GM18508 (cell line): ENCODE measurements around the gene ZNF175.

ENCODE experiments used
- ATAC-seq: cut with Tn5 transposase; IDR thresholded peaks from one replicate; pipeline ENCODE4 v1.9.1; 2021; ENCODE audit warnings: moderate number of reproducible peaks; ENCODE audit not compliant: insufficient read depth, unreplicated experiment

The ZNF175 gene

DNA sequence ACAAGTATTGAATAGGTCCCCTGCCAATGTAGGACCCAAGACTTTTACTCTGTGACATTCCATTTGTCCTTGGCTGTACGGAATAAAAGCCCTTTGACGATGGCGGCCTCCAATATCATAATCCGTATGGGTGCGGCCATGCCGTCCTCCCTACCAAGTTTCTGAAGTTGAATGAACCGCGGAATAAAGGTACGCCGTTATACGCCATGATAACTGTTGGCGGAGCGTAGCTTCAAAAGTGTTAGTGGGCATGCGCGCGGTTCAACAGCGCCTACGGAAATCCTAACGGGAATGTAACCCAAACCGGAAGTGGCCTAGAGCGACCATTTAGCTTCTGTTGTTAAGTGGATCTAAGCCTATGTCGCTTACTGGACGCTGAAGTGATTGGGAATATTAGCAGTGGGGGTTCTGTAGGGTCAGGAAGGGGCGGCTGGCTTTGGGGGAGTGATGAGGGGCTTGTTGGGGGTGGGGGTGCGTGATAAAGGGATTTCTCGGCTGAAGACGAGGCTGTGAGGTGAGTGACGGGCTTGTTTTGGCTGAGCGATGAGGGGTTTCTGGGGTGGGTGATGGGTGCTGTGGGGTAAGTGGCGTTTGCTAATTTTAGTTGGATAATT lies at the start of gene ZNF175:
Gene ZNF175 (plus strand): TSS at position 322 of the 614 bp plus-strand sequence. CDS start 2,047 bp downstream, outside the sequence.
- ATAC-seq: no peak

GRCh38 chr19:51521357-51521756 lies 49.7 kb upstream of the ZNF175 start:
- ATAC-seq: no peak

DNA sequence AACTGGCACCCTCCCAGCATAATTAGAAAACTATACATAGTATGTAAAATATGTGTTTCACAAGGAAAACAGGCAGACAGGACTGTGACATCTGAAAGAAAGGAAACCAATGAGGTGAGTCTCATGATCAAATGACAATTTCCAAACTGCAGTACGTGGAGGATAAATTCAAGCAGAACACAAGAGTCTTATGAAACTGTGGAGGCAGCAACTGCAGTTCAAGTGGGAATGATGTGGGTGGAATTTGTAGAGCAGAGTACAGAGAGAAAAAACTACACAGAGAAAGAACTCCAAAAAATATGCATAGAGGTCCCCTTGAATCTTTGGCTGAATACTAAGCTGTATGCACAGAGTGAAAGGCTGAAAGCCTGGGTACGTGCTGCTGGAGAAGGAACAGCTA lies 49.3 kb upstream of the ZNF175 start:
- ATAC-seq: no peak

- no peak for ATAC-seq
Observed at GRCh38 chr19:51524666-51525264, 46.3 kb upstream of the ZNF175 start.

GRCh38 chr19:51525651-51526050 lies 45.4 kb upstream of the ZNF175 start:
- ATAC-seq: no peak

GRCh38 chr19:51529301-51529700 lies 41.8 kb upstream of the ZNF175 start:
- no peak for ATAC-seq

DNA sequence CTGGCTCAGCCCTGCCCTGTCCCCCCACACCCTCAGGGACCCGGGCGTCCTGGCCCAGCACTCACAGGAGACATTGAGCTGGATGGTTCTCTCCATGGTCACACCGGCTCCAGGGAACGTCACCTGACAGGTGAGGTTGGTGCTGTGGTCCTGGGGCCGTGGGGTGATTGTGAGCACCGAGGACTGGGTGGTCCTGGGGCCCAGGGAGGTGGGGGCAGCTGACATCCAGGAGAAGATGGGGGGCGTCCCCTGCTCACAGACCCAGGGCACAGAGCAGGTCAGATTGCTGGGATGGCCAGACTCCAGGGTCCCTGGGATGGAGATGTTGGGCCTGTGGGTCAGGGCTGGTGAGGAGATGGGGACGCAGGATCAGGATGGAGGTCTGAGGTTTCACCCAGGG lies 40.5 kb upstream of the ZNF175 start:
- no peak for ATAC-seq

DNA sequence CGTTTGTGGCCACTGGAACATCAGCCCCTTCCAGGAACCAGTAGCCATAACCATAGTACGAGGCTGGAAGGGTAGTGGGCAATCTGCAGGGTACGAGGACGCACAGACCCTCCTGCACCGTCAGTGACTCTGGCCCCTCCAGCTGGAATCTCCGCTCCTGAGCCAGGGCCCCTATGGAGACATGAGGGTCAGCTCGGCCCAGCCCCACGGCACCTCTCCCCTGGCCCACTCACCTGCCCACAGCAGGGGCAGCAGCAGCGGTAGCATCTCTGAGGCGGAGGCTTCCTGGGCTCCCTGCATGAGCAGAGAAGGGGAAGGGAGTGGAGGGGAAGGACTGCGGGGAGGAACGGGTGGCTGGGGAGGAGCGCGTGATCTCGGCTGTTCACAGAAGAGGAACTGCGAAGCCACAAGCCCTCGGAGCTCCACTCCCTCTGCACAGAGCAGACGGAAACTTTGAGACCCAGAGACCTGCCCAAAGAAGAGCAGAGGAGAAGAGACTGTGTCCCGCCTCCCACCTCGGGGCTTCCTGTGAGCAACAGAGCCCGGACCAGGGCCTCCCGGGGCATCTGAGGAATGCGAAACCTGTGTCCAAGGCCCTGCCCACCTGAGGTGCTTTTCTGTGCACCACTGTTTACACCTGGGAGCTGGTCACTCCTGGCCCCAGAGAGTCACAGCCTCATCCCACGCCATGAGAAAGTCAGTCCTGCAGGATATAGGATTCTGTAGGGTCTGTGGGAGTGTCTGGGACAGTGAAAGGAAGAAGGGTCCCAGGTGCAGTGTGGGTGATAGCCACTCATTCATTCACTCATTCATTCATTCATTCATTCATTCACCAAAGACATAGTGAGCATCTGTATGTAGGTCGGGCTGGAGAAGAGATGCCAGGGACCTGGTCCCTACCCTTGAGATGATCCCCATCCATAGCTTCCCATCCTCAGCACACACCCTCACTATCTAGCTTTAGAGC lies 39.5 kb upstream of the ZNF175 start, which contains the start of gene SIGLEC6:
Gene SIGLEC6 (minus strand): TSS at position 322 of the 967 bp plus-strand sequence. CDS start 22 bp downstream, at position 300.
- ATAC-seq: no peak

- no peak for ATAC-seq
Observed at GRCh38 chr19:51535535-51535934, 35.5 kb upstream of the ZNF175 start.

- no peak for ATAC-seq
Observed at GRCh38 chr19:51539821-51540366, 31.2 kb upstream of the ZNF175 start.

DNA sequence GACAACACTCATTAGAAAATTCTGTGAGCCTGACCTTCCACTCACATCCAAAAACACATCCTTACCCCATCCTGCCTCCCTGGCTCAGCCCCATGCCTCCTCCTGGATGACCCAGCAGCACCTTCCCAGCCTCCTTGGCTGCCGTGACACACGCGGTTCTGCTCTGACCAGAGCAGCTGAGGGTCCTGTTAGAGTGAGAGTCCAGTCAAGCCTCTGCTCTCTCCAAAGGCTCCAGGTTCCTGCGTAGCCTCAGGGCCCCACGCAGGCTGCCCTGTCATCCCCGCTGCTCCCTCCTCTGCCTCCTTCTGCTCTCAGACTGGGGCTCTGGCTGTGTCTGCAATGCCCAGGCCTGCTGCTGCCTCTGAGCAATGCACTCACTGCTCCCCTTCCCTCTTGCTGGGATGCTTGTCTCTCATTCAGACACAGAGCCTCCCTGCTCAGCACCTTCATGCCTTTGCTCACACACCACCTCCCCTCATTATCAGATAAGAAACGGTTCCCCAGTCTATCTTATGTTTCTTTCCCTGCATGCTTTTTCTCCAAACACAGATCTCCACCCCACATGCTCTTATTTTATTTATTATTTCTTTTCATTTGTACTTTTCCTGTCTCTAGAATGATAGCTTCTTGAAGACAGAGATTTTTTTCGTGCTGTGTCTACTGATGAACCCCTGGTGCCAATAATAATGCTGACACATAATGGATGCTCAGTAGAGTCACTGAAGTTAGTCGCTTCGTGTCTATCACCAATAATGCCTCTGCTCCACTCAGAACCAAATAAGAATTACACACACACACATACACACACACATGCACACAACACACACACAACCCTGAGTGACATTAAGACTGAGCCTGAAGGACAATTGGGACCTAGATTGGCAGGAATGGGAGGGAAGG lies 29.4 kb upstream of the ZNF175 start:
- ATAC-seq: no peak

GRCh38 chr19:51542699-51543098 lies 28.4 kb upstream of the ZNF175 start:
- ATAC-seq: no peak

GRCh38 chr19:51544038-51544437 lies 27.0 kb upstream of the ZNF175 start:
- no peak for ATAC-seq

DNA sequence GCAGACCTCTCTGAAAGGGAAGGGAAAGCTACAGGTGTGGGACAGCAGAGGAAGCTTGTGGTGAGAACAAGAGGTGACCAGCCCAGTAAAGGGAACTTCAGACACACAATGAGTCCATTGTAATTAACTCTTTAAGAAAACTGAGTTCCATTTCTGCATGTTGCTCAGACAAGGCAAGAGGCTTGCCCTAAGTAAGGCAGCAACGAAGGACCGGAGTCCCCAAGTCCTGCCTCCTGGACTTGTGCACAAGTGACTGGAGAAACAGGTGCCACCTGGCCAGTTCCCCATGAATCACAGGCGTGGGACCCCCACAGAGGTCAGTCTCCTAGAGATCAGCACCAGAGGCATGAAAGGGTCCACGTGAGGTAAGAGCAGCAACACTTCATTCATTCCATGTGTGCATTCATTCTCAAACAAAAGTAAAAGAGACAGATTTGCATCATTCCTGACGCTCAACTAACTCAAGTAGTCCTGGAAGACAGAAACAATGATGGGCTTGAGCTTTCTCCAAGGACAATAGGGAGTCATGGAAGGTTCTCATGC lies 24.9 kb upstream of the ZNF175 start:
- no peak for ATAC-seq

DNA sequence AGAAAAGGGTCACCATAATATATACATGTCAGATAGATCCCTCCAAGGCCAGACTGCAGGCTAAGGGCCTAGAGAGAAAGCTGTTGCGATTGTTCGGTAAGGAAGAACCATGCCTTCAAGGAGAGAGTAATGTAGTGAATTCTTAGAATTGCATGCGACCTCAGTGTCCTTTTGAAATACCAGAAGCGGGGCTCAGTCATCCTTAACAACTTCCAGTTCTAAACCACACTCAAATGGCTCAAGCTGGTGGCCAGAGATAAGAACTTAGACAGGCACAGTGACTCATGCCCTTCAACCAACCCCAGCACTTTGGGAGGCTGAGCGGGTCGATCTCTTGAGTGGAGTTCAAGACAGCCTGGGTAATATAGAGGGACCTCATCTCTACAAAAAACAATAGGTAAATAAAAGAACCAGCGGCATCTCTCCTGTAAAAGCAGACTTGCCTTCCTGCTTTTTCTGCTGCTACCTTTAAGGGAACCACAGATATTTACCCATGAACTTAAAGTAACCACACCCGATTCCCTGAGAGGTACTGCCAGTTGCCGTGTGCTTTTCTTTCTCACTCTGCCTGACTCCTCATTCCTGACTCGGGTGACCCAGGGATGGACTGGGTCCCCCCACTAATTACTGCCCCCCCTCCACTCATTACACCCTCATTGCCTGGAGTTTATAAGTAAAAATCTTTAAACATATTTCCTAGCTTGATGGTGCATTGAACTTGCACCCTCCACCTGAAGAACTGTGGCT lies 24.3 kb upstream of the ZNF175 start:
- ATAC-seq: no peak

- ATAC-seq: no peak
Observed at GRCh38 chr19:51547397-51548212, 23.5 kb upstream of the ZNF175 start.

GRCh38 chr19:51548213-51548651 lies 22.9 kb upstream of the ZNF175 start:
- no peak for ATAC-seq

- no peak for ATAC-seq
Observed at GRCh38 chr19:51548891-51549305, 22.2 kb upstream of the ZNF175 start.
